ENCODE results near the gene CKB.

CKB gene

GRCh38 chr14:103549361-103550311 is 27.0 kb upstream of the CKB start:
- DNase-seq: peak; percentile 62 to 85

- DNase-seq: peak in 1 of 2 donors; percentile 64
Measured at GRCh38 chr14:103548463-103549351, 26.1 kb upstream of the CKB start.

DNA sequence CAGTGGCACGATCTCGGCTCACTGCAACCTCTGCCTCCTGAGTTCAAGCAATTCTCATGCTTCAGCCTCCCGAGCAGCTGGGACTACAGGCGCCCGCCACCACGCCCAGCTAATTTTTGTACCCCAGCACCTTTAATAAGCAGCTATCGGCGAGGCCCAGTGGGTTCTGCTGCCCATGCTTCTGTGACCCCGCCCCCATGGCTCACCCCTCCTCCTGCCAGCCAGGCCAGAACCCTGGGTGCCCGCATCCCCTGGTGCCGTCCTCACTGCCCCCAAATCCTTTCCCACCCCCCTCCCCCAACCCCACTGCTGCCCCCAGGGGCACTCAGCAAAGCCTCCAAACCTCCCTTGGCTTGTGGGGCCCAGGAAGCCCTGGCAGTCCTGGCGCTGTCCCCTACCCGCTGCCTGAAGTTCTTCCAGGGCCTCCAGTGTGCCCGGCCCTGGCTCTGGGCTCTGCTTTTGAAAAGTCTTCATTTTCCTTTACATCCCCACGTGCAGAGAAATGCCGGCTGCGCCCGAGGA is 25.4 kb upstream of the CKB start:
- no peak for DNase-seq

DNA sequence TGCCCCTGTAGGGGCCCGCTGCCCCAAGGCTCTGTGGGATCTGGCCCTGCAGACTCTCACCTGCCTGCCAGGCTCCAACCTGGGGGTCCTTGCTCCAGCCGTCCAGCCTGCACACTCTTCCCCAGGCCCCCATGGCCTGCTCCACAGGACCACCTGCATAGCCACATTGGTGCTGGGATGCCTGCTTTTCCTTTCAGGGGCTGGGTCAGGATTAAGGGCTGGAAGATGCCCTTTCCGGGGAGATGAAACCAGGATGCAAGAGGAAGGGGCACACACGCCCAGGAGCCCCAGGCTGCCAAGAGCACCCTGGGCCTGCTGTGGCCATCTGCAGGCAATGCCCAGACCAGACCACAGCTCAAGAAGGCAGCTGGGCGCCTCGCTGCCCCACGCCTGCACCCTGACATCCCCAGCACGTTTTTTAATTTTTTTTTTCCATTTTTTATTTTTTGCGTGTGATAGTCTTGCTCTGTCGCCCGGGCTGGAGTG is 24.9 kb upstream of the CKB start:
- DNase-seq: no peak

- peak in 1 of 2 donors; percentile 73 for DNase-seq
Measured at GRCh38 chr14:103546652-103547454, 24.2 kb upstream of the CKB start.

DNA sequence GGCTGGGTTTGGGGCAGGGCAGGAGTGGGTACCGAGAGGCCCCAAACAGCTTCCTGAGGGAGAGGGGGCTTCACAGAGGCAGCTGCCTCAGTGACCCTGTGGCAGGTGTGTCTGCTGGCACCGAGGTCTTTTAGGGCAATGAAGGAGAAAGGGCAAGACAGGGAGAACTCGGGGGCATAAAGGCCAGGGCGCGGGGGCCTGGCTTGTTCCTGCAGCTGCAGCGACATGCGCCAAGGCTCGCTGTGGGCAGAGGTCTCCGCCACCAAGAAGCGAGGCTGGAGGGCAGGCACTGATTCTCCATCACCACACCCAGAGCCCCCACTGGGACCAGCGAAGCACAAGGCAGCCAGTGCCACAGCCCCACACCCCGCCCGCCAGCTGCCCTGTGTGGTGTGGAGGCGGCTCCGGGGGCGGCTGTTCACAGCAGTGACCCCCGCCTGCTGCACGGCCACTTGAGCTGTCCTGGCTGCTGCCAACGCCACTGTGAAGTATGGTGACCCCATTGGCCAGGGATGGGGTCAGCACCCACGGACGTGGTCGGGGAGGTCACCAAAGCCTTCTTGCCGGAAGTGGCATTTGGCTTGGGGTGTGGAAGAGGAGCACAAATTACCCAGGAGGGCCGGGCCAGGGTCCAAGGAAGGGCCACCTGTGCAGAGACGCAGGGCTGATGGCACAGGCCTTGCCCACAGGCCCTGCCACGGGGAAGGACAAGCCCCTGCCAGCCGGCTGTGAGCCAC is 23.5 kb upstream of the CKB start:
- DNase-seq: no peak

DNA sequence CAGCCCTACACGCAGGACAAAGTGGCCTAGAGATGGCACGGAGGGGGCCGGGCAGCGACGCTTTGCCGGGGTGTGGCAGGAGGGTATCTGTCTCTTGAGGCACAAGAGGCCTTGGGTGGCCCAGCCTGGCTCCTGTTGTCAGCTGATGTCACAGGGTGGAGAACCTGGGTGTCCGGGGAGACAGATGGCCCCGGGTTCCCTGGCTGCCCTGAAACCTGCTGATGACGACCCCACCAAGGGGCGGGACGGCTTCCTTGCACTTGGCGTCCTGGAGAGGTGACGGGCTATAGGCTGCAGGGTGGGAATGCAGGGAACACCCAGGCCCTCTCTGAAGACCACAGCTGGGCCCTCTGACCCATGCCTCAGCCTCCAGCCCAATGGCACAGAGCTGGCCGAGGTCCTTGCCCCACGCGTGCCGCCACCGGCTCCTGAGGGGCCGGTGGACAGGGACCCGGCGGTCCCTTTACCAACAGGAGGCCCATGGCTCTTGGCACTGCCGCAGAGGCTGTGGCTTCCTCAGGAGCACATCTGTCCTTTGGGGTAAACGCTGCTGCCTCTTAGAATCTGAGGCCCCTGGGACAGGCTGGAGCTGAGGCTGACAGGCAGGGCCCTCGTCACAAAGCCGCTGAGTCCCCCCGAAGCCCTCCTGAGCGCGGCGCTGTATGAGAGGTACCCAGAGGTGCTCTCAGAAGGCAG is 22.7 kb upstream of the CKB start:
- no peak for DNase-seq

DNA sequence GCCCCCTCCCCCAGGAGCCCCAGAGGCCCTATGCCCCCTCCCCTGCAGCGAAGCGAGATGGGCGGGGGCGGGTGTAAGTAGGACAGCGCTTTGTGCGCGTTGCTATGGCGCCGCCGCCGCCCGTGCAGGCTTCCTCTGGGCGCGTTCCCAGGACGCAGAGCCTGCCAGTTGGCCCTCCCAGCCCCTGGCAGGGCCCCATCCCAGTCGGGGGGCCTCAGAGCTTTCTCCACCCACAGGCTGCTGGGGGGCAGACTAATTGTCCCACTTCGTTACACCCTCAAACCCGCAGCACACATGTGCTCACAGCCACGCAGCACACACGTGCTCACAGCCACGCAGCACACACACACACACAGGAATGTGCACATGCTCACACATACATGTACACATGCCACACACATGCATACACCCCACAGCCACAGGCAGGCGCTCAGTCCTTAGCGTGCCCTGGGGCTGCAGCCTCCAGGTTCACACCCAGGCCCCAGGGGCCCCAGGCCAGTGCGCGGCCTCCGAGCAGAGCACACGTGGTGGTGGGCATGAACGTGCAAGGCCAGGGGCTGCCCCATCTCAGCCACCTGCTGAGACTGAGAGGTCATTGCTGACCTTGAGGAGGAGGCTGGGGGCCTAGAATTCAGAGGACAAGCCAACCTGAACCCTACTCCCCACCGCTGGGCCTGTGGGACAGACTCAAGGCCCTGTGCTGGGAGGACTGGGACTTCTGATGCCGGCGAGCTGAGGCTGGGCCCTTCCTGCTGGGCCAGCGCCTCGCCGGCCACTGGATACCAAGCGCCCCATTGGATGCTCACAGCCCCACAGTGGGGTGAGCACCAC is 22.0 kb upstream of the CKB start:
- DNase-seq: peak; percentile 80 to 86

DNA sequence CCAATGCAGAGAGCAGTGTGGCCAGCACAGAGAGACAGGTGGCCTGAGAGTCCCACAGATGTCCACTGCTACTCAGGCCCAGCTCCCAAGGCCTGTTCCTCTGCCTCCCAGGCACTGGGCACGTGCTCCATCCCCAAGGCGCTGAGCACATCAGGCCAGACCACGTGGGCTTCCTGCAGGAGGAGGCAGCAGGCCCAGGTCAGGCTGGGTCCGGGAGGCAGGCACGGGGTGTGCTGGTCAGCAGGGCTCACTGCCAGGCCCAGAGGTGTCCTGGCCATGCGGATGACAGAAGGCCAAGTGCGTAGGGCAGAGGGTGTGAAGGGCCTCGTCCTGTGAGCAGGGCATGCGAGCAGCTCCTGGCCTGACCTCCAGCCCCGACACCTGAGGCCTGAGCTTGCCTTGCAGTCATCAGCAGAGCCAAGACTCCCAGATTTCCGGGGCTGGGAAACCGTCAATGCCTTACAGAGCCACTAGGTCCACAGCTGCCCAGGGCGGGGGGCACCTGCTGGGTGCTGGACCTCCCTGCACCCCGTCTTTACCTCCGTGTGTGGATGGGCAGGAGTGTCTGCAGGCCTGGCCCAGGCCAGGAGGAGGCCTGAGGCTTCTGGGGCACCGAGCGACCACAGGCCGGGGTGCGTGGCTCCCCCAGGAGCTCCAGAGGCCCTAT is 21.2 kb upstream of the CKB start:
- no peak for DNase-seq

- DNase-seq: peak in 1 of 2 donors; percentile 88
Measured at GRCh38 chr14:103543140-103543539, 20.5 kb upstream of the CKB start.

DNA sequence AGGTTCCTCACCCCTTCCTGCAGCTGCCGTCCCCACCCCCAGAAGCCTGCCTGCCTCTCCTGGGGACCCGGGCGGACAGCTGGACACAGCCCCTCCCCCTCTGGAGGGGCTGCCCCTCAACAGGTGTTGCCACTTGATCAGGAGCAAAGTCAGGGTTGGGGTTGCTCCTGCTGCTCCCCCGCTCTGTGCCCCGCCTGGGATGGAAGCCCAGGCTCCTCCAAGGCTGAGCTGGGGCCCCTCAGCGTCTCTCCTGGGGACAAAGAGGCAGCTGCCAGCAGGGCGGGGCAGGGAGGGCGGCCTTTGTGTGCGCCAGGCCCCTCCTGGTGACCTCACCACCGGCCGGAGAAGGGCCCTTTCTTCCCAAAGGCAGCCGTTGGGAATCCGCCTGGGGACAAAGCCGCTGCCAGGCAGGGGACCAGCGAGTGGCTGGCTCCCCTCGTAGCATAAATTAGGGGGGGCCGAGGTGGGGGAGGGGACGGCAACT is 20.0 kb upstream of the CKB start:
- DNase-seq: peak; percentile 91 to 94

GRCh38 chr14:103541709-103542604 is 19.3 kb upstream of the CKB start:
- DNase-seq: peak in 1 of 2 donors; percentile 71

DNA sequence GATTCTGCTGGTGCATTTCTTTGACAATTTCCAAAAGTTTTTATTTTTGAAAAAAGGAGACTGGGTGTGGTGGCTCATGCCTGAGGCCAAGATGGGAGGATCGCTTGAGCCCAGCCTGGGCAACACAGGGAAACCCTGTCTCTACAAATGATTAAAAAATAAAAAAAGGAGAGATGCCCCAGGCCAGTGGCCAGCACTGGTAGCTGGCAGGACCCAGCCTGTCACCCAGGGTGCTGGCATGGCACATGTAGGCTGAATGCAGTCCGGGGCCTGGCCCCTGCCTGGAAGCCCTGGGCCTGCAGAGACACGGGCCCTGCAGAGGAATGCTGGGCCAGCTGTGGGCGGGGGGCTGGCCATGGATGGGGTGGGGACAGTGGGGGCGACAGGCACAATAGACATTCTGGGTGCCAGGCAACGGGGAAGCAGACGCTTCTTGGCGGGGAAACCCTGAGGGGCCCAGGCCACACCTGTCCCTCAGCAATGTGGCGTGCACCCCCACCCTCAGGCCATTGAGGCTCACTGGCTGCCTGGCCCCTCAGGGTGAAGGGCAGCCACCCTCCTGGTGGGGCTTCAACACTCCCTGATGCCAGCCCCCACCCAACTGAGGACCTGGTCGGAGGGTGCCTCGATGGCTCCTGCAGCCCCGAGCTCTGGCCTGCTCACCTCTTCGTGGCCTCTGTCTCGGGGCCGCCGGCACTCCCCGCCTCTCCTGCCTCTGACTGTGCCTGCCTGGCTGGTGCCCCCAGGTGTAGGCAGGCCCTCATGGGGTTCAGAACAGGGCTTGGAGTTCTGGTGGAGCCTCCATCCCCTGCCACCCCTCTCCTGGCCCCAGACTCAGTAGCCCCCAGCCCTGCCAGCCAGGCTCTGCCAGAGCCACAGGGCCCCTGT is 18.4 kb upstream of the CKB start:
- no peak for DNase-seq

DNA sequence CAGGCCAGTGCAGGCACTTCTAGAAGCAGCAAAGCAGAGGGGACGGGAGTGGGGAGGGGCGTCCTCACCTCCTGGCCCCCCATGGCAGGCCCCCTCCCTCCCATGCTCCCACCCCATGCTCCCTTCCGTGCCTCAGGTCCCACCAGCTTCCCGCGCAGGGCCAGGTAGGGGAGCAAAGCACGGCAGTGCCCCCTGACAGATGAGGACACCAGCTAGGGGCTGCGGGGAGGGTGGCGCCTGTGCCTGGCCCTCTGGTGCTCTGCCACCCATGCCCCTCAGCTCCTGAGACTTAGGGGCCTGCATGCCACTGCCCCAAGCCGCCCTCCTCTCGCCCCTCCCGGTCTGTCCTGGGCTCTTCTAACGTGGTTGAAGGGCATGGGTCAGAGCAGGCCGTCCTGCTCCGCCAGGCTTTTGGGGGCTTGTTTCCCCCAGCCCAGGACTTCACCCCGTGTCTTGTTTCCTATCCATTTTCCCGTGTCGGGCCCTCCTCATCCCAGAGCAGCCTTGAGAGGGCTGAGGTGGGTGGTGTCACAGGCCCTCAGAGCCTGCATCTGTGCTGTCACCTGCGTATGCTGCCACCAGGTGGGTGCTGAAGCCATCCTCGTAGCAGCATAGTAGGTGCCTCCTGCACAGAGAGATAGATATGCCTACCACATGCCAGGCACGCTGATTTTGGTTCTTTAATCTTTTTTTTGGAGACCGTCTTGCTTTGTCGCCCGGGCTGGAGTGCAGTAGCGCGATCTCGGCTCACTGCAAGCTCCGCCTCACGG is 16.6 kb upstream of the CKB start:
- DNase-seq: no peak

GRCh38 chr14:103538291-103539055 is 15.8 kb upstream of the CKB start:
- no peak for DNase-seq
